WTC11 (cell line): Measurements from ENCODE around the gene PGF.

Source experiments
- CREB1 ChIP-seq: sonication (generic); formaldehyde crosslinking; IDR thresholded peaks from 2 replicates; pipeline ENCODE4 v1.8.0; 2023; ENCODE audit warnings: mild to moderate bottlenecking, missing genetic modification reagents
- FOXK1 ChIP-seq: sonication (generic); formaldehyde crosslinking; IDR thresholded peaks from 2 replicates; pipeline ENCODE4 v1.8.0; 2022; ENCODE audit warnings: mild to moderate bottlenecking, moderate library complexity, missing genetic modification reagents
- GTF2I ChIP-seq: fragments of 250-450 bp; sonication (Bioruptor Pico); conservative IDR thresholded peaks from 2 replicates; pipeline ENCODE4 v1.4.0; 2021; ENCODE audit warnings: mild to moderate bottlenecking
- RELA ChIP-seq: sonication (generic); formaldehyde crosslinking; IDR thresholded peaks from 2 replicates; pipeline ENCODE4 v1.8.1; 2022; ENCODE audit warnings: missing genetic modification reagents, mild to moderate bottlenecking, borderline replicate concordance
- ZNF121 ChIP-seq: sonication (generic); formaldehyde crosslinking; IDR thresholded peaks from 2 replicates; pipeline ENCODE4 v1.8.0; 2023; ENCODE audit warnings: missing genetic modification reagents
- ZNF396 ChIP-seq: fragments of 250-450 bp; sonication (Bioruptor Pico); IDR thresholded peaks from 2 replicates; pipeline ENCODE4 v1.8.0; 2021; ENCODE audit warnings: mild to moderate bottlenecking, moderate library complexity, borderline replicate concordance
- TF ChIP-seq, protein P1 (sequence below): fragments of 200-600 bp; IDR thresholded peaks from 2 replicates; pipeline ENCODE4 v1.8.0; 2022; ENCODE audit warnings: antibody characterized with exemption
- TF ChIP-seq, protein P2 (sequence below): sonication (generic); formaldehyde crosslinking; IDR thresholded peaks from 2 replicates; pipeline ENCODE4 v1.8.1; 2022; ENCODE audit warnings: missing genetic modification reagents, borderline replicate concordance
- TF ChIP-seq, protein P3 (sequence below): sonication (generic); formaldehyde crosslinking; IDR thresholded peaks from 2 replicates; pipeline ENCODE4 v1.8.1; 2023; ENCODE audit warnings: mild to moderate bottlenecking, missing genetic modification reagents, moderate library complexity
- TF ChIP-seq, protein P4 (sequence below): sonication (generic); formaldehyde crosslinking; IDR thresholded peaks from 2 replicates; pipeline ENCODE4 v1.8.0; 2022; ENCODE audit warnings: mild to moderate bottlenecking, missing genetic modification reagents
- TF ChIP-seq, protein P5 (sequence below): sonication (generic); formaldehyde crosslinking; conservative IDR thresholded peaks from 2 replicates; pipeline ENCODE4 v1.8.1; 2022; ENCODE audit warnings: mild to moderate bottlenecking, missing genetic modification reagents
- TF ChIP-seq, protein P6 (sequence below): sonication (generic); formaldehyde crosslinking; IDR thresholded peaks from 2 replicates; pipeline ENCODE4 v1.8.1; 2023; ENCODE audit warnings: mild to moderate bottlenecking, missing genetic modification reagents
- TF ChIP-seq, protein P7 (sequence below): sonication (generic); formaldehyde crosslinking; IDR thresholded peaks from 2 replicates; pipeline ENCODE4 v1.8.1; 2022; ENCODE audit warnings: low read depth, mild to moderate bottlenecking, moderate library complexity, missing genetic modification reagents, borderline replicate concordance

DNA sequence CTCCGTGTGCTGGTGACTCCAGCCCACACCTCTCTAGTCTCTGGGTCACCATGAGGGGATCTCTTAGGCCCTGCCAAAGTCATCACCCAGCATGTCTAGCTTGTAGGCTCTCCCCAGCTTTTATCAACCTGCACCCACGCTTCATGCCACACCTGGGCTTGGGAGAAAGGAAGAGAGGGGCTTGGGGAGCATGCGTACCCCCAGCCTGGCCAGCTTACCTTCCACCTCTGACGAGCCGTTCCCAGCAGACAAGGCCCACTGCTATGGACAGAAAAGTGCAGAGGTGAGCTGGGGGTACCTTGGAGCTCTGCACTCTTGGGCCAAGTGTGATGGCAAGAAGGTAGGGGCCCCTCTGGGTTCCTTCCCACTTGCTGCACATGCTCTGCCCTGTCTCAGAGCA is 1.7 kb downstream of the PGF start:
- TF ChIP-seq GTF2I (CRISPR knock-in tag) (no peak), FOXK1 (no peak), ZNF121 (CRISPR knock-in tag) (no peak), CREB1 (CRISPR knock-in tag) (no peak), ZNF396 (CRISPR knock-in tag) (no peak), RELA (CRISPR knock-in tag) (no peak)
- TF ChIP-seq, protein P1, sequence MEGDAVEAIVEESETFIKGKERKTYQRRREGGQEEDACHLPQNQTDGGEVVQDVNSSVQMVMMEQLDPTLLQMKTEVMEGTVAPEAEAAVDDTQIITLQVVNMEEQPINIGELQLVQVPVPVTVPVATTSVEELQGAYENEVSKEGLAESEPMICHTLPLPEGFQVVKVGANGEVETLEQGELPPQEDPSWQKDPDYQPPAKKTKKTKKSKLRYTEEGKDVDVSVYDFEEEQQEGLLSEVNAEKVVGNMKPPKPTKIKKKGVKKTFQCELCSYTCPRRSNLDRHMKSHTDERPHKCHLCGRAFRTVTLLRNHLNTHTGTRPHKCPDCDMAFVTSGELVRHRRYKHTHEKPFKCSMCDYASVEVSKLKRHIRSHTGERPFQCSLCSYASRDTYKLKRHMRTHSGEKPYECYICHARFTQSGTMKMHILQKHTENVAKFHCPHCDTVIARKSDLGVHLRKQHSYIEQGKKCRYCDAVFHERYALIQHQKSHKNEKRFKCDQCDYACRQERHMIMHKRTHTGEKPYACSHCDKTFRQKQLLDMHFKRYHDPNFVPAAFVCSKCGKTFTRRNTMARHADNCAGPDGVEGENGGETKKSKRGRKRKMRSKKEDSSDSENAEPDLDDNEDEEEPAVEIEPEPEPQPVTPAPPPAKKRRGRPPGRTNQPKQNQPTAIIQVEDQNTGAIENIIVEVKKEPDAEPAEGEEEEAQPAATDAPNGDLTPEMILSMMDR: no peak
- TF ChIP-seq, protein P2, sequence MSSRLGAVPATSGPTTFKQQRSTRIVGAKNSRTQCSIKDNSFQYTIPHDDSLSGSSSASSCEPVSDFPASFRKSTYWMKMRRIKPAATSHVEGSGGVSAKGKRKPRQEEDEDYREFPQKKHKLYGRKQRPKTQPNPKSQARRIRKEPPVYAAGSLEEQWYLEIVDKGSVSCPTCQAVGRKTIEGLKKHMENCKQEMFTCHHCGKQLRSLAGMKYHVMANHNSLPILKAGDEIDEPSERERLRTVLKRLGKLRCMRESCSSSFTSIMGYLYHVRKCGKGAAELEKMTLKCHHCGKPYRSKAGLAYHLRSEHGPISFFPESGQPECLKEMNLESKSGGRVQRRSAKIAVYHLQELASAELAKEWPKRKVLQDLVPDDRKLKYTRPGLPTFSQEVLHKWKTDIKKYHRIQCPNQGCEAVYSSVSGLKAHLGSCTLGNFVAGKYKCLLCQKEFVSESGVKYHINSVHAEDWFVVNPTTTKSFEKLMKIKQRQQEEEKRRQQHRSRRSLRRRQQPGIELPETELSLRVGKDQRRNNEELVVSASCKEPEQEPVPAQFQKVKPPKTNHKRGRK (CRISPR knock-in tag): no peak
- TF ChIP-seq, protein P3, sequence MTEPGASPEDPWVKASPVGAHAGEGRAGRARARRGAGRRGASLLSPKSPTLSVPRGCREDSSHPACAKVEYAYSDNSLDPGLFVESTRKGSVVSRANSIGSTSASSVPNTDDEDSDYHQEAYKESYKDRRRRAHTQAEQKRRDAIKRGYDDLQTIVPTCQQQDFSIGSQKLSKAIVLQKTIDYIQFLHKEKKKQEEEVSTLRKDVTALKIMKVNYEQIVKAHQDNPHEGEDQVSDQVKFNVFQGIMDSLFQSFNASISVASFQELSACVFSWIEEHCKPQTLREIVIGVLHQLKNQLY (CRISPR knock-in tag): no peak
- TF ChIP-seq, protein P4, sequence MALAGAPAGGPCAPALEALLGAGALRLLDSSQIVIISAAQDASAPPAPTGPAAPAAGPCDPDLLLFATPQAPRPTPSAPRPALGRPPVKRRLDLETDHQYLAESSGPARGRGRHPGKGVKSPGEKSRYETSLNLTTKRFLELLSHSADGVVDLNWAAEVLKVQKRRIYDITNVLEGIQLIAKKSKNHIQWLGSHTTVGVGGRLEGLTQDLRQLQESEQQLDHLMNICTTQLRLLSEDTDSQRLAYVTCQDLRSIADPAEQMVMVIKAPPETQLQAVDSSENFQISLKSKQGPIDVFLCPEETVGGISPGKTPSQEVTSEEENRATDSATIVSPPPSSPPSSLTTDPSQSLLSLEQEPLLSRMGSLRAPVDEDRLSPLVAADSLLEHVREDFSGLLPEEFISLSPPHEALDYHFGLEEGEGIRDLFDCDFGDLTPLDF (CRISPR knock-in tag): no peak
- TF ChIP-seq, protein P5, sequence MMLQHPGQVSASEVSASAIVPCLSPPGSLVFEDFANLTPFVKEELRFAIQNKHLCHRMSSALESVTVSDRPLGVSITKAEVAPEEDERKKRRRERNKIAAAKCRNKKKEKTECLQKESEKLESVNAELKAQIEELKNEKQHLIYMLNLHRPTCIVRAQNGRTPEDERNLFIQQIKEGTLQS (CRISPR knock-in tag): no peak
- TF ChIP-seq, protein P6, sequence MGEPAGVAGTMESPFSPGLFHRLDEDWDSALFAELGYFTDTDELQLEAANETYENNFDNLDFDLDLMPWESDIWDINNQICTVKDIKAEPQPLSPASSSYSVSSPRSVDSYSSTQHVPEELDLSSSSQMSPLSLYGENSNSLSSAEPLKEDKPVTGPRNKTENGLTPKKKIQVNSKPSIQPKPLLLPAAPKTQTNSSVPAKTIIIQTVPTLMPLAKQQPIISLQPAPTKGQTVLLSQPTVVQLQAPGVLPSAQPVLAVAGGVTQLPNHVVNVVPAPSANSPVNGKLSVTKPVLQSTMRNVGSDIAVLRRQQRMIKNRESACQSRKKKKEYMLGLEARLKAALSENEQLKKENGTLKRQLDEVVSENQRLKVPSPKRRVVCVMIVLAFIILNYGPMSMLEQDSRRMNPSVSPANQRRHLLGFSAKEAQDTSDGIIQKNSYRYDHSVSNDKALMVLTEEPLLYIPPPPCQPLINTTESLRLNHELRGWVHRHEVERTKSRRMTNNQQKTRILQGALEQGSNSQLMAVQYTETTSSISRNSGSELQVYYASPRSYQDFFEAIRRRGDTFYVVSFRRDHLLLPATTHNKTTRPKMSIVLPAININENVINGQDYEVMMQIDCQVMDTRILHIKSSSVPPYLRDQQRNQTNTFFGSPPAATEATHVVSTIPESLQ (CRISPR knock-in tag): no peak
- TF ChIP-seq, protein P7, sequence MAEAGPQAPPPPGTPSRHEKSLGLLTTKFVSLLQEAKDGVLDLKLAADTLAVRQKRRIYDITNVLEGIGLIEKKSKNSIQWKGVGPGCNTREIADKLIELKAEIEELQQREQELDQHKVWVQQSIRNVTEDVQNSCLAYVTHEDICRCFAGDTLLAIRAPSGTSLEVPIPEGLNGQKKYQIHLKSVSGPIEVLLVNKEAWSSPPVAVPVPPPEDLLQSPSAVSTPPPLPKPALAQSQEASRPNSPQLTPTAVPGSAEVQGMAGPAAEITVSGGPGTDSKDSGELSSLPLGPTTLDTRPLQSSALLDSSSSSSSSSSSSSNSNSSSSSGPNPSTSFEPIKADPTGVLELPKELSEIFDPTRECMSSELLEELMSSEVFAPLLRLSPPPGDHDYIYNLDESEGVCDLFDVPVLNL: no peak
